H1 (cell line): ENCODE data around the gene SLFNL1. TPM values are rescaled to one million over a fixed set of nuclear protein-coding genes. Genes with fewer than 3 reads are reported as not detected.

Experiments
- HDAC6 ChIP-seq: IDR thresholded peaks from one replicate; pipeline ENCODE4 v1.7.1; 2012; ENCODE audit warnings: low read depth, mild to moderate bottlenecking, inconsistent platforms, low read length, moderate library complexity
- JUND ChIP-seq: IDR thresholded peaks from 2 replicates; pipeline ENCODE4 v1.6.1; 2011; ENCODE audit warnings: mild to moderate bottlenecking, improper control_type of control experiment, low read length
- SRF ChIP-seq: IDR thresholded peaks from 2 replicates; pipeline ENCODE4 v1.6.1; 2011; ENCODE audit warnings: mild to moderate bottlenecking, low read depth, low read length, moderate library complexity
- polyA plus RNA-seq, 7 experiments: library from polyadenylated mRNA; depleted of rRNA in 3 of 7; stranded (reverse) in 5 of 7; unstranded in 2 of 7; fragments of >200 nt in 5 of 7; fragments of 200-250 nt in 2 of 7; gene quantifications; 1 replicate in 5 of 7; 2 replicates in 1 of 7; 4 replicates in 1 of 7; pipeline versions ENCODE4 v1.2.1 to v1.2.3, GENCODE V29; 2011 to 2013; ENCODE audit warnings: missing spikeins in 2 of 7, mixed read lengths in 2 of 7
- total RNA-seq: library from RNA; stranded (reverse); fragmentation: NEBNext Ultra II Directional; extraction: Animal tissue kit (Norgen Biotek cat#: 25700); gene quantifications from 2 replicates; pipeline ENCODE4 v1.2.1, GENCODE V29; 2021
- TF ChIP-seq, protein P1 (sequence below): IDR thresholded peaks from 2 replicates; pipeline ENCODE4 v1.6.1; 2011; ENCODE audit warnings: low read depth, mild to moderate bottlenecking, low read length; ENCODE audit not compliant: insufficient read depth
- TF ChIP-seq, protein P2 (sequence below): fragments of 300-600 bp; sonication (generic); IDR thresholded peaks from 2 replicates; pipeline ENCODE4 v1.7.1; 2012; ENCODE audit warnings: low read length, moderate library complexity, mild to moderate bottlenecking, inconsistent platforms; ENCODE audit not compliant: insufficient replicate concordance

The SLFNL1 gene
- total and polyA plus RNA-seq, 2 of the 8 experiments (the other 6 are each of a cell fraction or from before 2014, with no cell fraction given) = not detected

- TF ChIP-seq JUND (no peak), HDAC6 (no peak), SRF (no peak)
- TF ChIP-seq, protein P1, sequence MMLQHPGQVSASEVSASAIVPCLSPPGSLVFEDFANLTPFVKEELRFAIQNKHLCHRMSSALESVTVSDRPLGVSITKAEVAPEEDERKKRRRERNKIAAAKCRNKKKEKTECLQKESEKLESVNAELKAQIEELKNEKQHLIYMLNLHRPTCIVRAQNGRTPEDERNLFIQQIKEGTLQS = no peak
- TF ChIP-seq, protein P2, sequence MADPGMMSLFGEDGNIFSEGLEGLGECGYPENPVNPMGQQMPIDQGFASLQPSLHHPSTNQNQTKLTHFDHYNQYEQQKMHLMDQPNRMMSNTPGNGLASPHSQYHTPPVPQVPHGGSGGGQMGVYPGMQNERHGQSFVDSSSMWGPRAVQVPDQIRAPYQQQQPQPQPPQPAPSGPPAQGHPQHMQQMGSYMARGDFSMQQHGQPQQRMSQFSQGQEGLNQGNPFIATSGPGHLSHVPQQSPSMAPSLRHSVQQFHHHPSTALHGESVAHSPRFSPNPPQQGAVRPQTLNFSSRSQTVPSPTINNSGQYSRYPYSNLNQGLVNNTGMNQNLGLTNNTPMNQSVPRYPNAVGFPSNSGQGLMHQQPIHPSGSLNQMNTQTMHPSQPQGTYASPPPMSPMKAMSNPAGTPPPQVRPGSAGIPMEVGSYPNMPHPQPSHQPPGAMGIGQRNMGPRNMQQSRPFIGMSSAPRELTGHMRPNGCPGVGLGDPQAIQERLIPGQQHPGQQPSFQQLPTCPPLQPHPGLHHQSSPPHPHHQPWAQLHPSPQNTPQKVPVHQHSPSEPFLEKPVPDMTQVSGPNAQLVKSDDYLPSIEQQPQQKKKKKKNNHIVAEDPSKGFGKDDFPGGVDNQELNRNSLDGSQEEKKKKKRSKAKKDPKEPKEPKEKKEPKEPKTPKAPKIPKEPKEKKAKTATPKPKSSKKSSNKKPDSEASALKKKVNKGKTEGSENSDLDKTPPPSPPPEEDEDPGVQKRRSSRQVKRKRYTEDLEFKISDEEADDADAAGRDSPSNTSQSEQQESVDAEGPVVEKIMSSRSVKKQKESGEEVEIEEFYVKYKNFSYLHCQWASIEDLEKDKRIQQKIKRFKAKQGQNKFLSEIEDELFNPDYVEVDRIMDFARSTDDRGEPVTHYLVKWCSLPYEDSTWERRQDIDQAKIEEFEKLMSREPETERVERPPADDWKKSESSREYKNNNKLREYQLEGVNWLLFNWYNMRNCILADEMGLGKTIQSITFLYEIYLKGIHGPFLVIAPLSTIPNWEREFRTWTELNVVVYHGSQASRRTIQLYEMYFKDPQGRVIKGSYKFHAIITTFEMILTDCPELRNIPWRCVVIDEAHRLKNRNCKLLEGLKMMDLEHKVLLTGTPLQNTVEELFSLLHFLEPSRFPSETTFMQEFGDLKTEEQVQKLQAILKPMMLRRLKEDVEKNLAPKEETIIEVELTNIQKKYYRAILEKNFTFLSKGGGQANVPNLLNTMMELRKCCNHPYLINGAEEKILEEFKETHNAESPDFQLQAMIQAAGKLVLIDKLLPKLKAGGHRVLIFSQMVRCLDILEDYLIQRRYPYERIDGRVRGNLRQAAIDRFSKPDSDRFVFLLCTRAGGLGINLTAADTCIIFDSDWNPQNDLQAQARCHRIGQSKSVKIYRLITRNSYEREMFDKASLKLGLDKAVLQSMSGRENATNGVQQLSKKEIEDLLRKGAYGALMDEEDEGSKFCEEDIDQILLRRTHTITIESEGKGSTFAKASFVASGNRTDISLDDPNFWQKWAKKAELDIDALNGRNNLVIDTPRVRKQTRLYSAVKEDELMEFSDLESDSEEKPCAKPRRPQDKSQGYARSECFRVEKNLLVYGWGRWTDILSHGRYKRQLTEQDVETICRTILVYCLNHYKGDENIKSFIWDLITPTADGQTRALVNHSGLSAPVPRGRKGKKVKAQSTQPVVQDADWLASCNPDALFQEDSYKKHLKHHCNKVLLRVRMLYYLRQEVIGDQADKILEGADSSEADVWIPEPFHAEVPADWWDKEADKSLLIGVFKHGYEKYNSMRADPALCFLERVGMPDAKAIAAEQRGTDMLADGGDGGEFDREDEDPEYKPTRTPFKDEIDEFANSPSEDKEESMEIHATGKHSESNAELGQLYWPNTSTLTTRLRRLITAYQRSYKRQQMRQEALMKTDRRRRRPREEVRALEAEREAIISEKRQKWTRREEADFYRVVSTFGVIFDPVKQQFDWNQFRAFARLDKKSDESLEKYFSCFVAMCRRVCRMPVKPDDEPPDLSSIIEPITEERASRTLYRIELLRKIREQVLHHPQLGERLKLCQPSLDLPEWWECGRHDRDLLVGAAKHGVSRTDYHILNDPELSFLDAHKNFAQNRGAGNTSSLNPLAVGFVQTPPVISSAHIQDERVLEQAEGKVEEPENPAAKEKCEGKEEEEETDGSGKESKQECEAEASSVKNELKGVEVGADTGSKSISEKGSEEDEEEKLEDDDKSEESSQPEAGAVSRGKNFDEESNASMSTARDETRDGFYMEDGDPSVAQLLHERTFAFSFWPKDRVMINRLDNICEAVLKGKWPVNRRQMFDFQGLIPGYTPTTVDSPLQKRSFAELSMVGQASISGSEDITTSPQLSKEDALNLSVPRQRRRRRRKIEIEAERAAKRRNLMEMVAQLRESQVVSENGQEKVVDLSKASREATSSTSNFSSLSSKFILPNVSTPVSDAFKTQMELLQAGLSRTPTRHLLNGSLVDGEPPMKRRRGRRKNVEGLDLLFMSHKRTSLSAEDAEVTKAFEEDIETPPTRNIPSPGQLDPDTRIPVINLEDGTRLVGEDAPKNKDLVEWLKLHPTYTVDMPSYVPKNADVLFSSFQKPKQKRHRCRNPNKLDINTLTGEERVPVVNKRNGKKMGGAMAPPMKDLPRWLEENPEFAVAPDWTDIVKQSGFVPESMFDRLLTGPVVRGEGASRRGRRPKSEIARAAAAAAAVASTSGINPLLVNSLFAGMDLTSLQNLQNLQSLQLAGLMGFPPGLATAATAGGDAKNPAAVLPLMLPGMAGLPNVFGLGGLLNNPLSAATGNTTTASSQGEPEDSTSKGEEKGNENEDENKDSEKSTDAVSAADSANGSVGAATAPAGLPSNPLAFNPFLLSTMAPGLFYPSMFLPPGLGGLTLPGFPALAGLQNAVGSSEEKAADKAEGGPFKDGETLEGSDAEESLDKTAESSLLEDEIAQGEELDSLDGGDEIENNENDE = no peak
- TF ChIP-seq, all 59 proteins: peak for 0
These were observed 39.7 kb downstream of the SLFNL1 start (continued) for GRCh38 chr1:40981691-40982448.
